ENCODE measurements around the gene NR1H3.

DNA sequence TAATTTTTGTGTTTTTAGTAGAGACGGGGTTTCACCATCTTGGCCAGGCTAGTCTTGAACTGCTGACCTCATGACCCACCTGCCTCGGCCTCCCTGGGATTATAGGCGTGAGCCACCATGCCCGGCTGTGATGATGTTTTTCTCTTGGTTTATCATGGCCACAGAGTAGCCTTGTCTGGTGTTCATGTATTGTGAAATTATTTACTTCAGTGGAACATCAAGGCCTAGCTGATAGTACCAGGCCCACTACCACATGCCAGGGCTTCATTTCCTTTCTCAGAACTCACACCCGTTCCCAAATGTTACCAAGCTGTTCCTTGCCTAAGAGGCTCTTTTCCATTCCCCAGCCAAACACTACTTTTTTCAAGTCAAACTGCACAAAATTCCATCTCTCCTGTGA is 49.2 kb upstream of the NR1H3 start:
- TF ChIP-seq, protein P1, sequence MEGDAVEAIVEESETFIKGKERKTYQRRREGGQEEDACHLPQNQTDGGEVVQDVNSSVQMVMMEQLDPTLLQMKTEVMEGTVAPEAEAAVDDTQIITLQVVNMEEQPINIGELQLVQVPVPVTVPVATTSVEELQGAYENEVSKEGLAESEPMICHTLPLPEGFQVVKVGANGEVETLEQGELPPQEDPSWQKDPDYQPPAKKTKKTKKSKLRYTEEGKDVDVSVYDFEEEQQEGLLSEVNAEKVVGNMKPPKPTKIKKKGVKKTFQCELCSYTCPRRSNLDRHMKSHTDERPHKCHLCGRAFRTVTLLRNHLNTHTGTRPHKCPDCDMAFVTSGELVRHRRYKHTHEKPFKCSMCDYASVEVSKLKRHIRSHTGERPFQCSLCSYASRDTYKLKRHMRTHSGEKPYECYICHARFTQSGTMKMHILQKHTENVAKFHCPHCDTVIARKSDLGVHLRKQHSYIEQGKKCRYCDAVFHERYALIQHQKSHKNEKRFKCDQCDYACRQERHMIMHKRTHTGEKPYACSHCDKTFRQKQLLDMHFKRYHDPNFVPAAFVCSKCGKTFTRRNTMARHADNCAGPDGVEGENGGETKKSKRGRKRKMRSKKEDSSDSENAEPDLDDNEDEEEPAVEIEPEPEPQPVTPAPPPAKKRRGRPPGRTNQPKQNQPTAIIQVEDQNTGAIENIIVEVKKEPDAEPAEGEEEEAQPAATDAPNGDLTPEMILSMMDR (IDR thresholded peaks at IDR 0.05), result no peak
- TF ChIP-seq POLR2AphosphoS5 (IDR thresholded peaks at IDR 0.05), result no peak
- no peak for TF ChIP-seq POLR2A (IDR thresholded peaks at IDR 0.05)
